Calu3 (cell line): ENCODE measurements around the gene SPINK8. TPM values are rescaled to one million over a fixed set of nuclear protein-coding genes. Genes with fewer than 3 reads are reported as not detected.

Experiments
- BruUV-seq: library from RNA; stranded (reverse); fragments of 400-500 nt; replicated peaks from 2 replicates; lab custom pipeline; 2021; lab: Mats Ljungman, UMichigan
- CTCF ChIA-PET: fragments of 300-600 bp; sonication (Branson Sonifier 250); formaldehyde crosslinking; loops from one replicate; lab custom pipeline; 2022; ENCODE audit warnings: antibody characterized with exemption; lab: Charles Lee
- DNase-seq: peaks from one replicate; pipeline ENCODE4 v3.0.0; 2022
- H3K27ac Mint-ChIP-seq: one replicate; pipeline ENCODE4 v1.8.0; 2022; ENCODE audit warnings: mixed read lengths; ENCODE audit not compliant: unreplicated experiment
- H3K27me3 Mint-ChIP-seq: one replicate; pipeline ENCODE4 v1.8.0; 2022; ENCODE audit warnings: mixed read lengths; ENCODE audit not compliant: unreplicated experiment
- H3K36me3 Mint-ChIP-seq: one replicate; pipeline ENCODE4 v1.8.0; 2022; ENCODE audit warnings: mild to moderate bottlenecking, moderate library complexity, mixed read lengths; ENCODE audit not compliant: insufficient read depth, unreplicated experiment
- H3K4me1 Mint-ChIP-seq: one replicate; pipeline ENCODE4 v1.8.0; 2022; ENCODE audit warnings: mild to moderate bottlenecking, low read depth, mixed read lengths; ENCODE audit not compliant: unreplicated experiment
- H3K4me3 Mint-ChIP-seq: one replicate; pipeline ENCODE4 v1.8.0; 2022; ENCODE audit warnings: mild to moderate bottlenecking, low read depth, moderate library complexity, mixed read lengths; ENCODE audit not compliant: unreplicated experiment
- H3K9me3 Mint-ChIP-seq: one replicate; pipeline ENCODE4 v1.8.0; 2022; ENCODE audit warnings: low read depth, mixed read lengths; ENCODE audit not compliant: unreplicated experiment
- intact Hi-C: fragments of 100-400 bp; cut with micrococcal nuclease; formaldehyde crosslinking; loops from one replicate; pipeline ENCODE4 v1.10.0; 2022; ENCODE audit not compliant: unreplicated experiment
- total RNA-seq: library from RNA; stranded (reverse); gene quantifications from 2 replicates; pipeline ENCODE4 v1.2.3, GENCODE V29; 2022
- TF ChIP-seq, protein P1 (sequence below): fragments of 200-600 bp; IDR thresholded peaks from one replicate; pipeline ENCODE4 v1.8.0; 2022; ENCODE audit warnings: antibody characterized with exemption; ENCODE audit not compliant: unreplicated experiment

Gene SPINK8
- total RNA-seq, 1 experiment from 2014 or later: not detected

DNA sequence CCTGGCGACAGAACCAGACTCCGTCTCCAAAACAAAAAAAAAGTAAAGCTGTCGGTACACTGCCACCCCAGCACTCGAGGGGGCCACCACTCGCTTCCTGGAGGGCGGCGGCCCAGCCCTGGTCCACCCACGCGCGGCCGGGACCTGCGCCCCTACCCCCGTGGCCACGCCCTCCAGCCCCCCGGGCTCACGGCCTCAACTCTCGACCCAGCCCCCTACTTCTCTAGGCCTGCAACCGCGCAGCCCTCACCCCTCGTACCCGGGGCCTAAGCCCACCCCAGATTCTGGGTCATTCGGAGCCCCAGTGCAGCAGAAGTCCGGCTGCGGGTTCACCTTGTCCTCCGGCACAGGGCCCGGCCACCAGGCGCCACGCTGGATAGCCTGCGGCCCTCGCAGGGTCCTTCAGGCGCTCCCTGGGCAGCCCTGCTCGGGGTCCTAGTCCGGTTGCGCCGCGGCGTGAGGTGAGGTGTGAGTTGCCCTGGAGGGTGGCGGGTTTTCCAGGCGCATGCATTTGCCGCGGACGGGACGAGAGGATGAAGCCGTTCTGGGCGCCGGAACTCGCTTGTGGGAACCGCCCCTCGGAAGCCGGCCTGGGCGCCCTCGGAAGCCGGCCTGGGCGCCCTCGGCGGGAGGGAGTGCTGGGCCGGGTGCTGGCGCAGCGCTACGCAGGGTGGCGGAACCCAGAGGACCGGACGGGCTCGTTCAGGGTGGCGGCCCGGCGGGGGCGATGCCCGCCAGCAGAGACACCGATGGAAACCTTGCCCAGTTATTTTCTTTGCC lies 32.3 kb downstream of the SPINK8 start, which contains the start of gene NME6:
TSS of gene NME6 (minus strand) at position 348 of the 780 bp plus-strand sequence.
- Mint-ChIP-seq H3K27me3 (peaks cover 3% of the 10 kb centered on the region), H3K27ac (peak within 1 kb of the TSS; percentile 94), H3K4me3 (peak within 1 kb of the TSS; percentile 98), H3K4me1 (peaks cover 28% of the 10 kb centered on the region), H3K36me3 (peaks cover 31% of the 10 kb centered on the region), H3K9me3 (no peaks in the 10 kb centered on the region)
- TF ChIP-seq, protein P1, sequence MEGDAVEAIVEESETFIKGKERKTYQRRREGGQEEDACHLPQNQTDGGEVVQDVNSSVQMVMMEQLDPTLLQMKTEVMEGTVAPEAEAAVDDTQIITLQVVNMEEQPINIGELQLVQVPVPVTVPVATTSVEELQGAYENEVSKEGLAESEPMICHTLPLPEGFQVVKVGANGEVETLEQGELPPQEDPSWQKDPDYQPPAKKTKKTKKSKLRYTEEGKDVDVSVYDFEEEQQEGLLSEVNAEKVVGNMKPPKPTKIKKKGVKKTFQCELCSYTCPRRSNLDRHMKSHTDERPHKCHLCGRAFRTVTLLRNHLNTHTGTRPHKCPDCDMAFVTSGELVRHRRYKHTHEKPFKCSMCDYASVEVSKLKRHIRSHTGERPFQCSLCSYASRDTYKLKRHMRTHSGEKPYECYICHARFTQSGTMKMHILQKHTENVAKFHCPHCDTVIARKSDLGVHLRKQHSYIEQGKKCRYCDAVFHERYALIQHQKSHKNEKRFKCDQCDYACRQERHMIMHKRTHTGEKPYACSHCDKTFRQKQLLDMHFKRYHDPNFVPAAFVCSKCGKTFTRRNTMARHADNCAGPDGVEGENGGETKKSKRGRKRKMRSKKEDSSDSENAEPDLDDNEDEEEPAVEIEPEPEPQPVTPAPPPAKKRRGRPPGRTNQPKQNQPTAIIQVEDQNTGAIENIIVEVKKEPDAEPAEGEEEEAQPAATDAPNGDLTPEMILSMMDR: no peak
- intact Hi-C loops: no loop called here
- DNase-seq: peak; percentile 95
- TSS peak; percentile 94 for BruUV-seq
- CTCF ChIA-PET: no interaction called here

DNA sequence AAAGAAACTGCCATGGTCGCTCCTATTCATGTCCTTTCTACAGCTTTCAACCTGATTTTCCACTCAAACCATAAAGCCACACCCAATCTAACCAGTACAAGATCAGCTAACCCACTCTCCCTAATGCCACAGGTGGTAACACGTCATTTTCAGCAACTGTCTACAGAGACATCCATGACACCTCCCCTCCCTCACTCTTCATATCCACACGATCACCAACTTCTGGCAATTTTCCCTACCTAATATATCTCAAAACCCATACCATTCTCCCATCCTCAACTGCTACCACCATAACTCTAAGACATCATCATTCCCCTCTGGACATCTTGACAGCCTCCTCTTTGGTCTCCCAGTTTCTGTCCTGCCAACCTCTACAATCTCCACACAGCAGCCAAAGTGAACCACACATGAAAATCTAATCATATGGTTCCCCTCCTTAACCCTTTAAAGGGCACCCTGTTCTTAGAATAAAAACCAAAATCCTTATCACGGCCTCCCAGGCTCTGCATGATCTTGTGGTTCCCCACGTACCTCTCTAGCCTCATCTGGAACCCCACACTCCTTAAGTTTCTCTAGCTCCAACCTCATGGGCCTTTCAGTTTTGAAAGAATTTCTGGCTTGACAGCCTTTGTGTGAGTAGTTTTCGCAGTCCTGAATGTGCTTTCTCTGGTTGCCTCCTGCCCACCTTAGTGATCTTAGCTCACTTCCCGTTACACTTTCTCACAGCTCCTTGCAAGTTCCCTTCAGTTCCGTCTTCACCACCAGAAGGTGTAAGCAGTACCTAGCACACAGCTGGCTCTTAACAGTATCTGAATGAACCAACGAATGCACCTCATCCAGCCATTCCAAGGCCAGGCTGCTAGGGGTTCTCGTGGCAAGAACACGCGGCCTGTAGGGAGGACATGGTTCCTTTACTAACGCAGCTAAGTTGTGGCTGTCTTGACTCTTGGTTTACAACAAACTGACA lies 33.4 kb downstream of the SPINK8 start:
- Mint-ChIP-seq H3K36me3 (peaks cover 31% of the 10 kb centered on the region), H3K9me3 (no peaks in the 10 kb centered on the region), H3K27me3 (no peaks in the 10 kb centered on the region), H3K27ac (peak overlapping the region; percentile 94), H3K4me3 (peak overlapping the region; percentile 98), H3K4me1 (peaks cover 28% of the 10 kb centered on the region)
- TF ChIP-seq, protein P1: no peak
- peak; percentile 3 for DNase-seq
- intact Hi-C loops: no loop called here
- CTCF ChIA-PET: no interaction called here
- BruUV-seq: no TSS peak

DNA sequence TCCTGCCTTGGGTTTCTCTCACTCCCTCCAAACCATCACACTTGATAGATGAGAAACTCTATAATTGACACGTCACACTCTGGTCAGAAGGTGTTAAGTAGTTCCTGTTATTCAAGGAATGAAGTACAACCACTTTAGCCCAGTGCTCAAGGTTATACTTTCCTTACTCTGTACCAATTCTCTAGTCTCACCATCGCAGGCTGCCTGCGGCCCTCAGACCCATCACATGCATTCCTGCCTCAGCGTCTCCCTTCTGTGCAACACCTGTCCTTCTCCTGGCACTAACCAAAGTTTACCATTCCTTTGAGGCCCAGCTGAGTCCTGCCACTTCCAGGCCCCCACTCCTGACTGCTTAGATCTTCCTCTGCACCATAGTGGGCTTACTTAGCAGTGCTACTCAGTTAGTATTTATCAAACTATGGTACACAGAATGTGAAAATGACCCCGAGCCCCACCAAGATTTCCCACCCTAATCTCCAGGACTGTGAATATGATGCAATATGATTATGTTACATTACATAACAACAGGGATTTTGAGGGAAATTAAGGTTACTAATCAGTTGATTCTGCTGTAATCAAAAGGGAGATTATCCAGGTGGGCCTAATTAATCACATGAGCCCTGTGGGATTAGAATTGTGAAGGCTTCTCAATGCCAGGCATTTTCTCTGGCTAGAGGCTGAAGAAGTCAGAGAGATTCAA lies 36.2 kb downstream of the SPINK8 start:
- Mint-ChIP-seq H3K4me3 (no peak overlapping the region), H3K27ac (no peak overlapping the region), H3K4me1 (peaks cover 21% of the 10 kb centered on the region), H3K27me3 (no peaks in the 10 kb centered on the region), H3K36me3 (peaks cover 25% of the 10 kb centered on the region), H3K9me3 (no peaks in the 10 kb centered on the region)
- TF ChIP-seq, protein P1: no peak
- no TSS peak for BruUV-seq
- CTCF ChIA-PET: interaction anchor here (0.5 kb wide), 1 partner anchor 1165 kb away, joined by 3 read pairs; no protein-coding TSS in a partner anchor
- intact Hi-C loops: no loop called here
- DNase-seq: no peak

DNA sequence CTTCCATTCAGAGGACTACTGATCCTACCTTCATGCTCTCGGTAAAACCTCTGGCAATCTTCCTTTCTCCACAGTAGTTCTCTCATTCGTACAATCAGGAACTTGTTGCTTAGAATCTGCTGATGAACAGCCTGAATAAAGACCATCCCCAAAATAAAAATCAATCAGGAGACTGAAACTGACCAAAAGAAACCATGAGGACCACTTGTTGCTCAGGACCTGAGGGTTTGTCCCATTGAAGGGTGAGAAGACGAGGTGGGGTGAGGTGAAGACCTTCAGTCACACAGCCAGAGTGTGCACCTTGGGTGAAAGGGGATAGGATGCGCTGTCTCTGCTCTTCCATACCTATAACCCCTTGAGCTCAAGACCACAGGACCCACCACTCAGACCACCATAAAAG lies 36.8 kb downstream of the SPINK8 start:
- no peak for DNase-seq
- TF ChIP-seq, protein P1: no peak
- peaks cover 16% of the 10 kb centered on the region for H3K4me1 Mint-ChIP-seq
- H3K9me3 Mint-ChIP-seq: no peaks in the 10 kb centered on the region
- no TSS peak for BruUV-seq
- CTCF ChIA-PET: no interaction called here
- H3K36me3 Mint-ChIP-seq: peaks cover 20% of the 10 kb centered on the region
- intact Hi-C loops: no loop called here
- no peak overlapping the region for H3K4me3 Mint-ChIP-seq
- no peaks in the 10 kb centered on the region for H3K27me3 Mint-ChIP-seq
- H3K27ac Mint-ChIP-seq: no peak overlapping the region
